ENCODE measurements around the gene PNP. TPM values are rescaled to one million over a fixed set of nuclear protein-coding genes. Genes with fewer than 3 reads are reported as not detected.
A peak's percentile ranks its signal among the peaks of the same experiment; 100 is the strongest.

Gene PNP
- total and polyA plus RNA-seq, 10 of the 15 experiments (the other 5 are each of a cell fraction or from before 2014, with no cell fraction given): 103 to 215 (median 138) TPM

GRCh38 chr14:20454516-20455354 is 14.5 kb upstream of the PNP start, which contains the start of the genes APEX1 and OSGEP (continued):
- TF ChIP-seq, protein P1, sequence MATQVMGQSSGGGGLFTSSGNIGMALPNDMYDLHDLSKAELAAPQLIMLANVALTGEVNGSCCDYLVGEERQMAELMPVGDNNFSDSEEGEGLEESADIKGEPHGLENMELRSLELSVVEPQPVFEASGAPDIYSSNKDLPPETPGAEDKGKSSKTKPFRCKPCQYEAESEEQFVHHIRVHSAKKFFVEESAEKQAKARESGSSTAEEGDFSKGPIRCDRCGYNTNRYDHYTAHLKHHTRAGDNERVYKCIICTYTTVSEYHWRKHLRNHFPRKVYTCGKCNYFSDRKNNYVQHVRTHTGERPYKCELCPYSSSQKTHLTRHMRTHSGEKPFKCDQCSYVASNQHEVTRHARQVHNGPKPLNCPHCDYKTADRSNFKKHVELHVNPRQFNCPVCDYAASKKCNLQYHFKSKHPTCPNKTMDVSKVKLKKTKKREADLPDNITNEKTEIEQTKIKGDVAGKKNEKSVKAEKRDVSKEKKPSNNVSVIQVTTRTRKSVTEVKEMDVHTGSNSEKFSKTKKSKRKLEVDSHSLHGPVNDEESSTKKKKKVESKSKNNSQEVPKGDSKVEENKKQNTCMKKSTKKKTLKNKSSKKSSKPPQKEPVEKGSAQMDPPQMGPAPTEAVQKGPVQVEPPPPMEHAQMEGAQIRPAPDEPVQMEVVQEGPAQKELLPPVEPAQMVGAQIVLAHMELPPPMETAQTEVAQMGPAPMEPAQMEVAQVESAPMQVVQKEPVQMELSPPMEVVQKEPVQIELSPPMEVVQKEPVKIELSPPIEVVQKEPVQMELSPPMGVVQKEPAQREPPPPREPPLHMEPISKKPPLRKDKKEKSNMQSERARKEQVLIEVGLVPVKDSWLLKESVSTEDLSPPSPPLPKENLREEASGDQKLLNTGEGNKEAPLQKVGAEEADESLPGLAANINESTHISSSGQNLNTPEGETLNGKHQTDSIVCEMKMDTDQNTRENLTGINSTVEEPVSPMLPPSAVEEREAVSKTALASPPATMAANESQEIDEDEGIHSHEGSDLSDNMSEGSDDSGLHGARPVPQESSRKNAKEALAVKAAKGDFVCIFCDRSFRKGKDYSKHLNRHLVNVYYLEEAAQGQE (IDR thresholded peaks at IDR 0.05; ENCODE audit: low read depth, low read length): no peak
- TF ChIP-seq MEF2A (IDR thresholded peaks at IDR 0.05; ENCODE audit: insufficient read depth, low read depth, low read length) (no peak), IRF5 (IDR thresholded peaks at IDR 0.05; ENCODE audit: borderline replicate concordance) (peak; percentile 98), BACH1 (IDR thresholded peaks at IDR 0.05; ENCODE audit: borderline replicate concordance) (peak; percentile 22), ZNF274 (IDR thresholded peaks at IDR 0.05; ENCODE audit: insufficient read depth, insufficient read length) (no peak), PAX8 (IDR thresholded peaks at IDR 0.05) (0 out of 2 replicates have a peak, but pooled peaks have one; percentile 36), RBBP5 (conservative IDR thresholded peaks at IDR 0.05) (no peak), SMARCA5 (IDR thresholded peaks at IDR 0.05) (no peak), FOS (IDR thresholded peaks at IDR 0.05; ENCODE audit: borderline replicate concordance, extremely low read depth, insufficient read length) (peak; percentile 94), RUNX3 (IDR thresholded peaks at IDR 0.05; ENCODE audit: low read length) (peak; percentile 54), KAT2A (conservative IDR thresholded peaks at IDR 0.05; ENCODE audit: control insufficient read depth, low read depth, low read length) (no peak), SREBF1 (IDR thresholded peaks at IDR 0.05; ENCODE audit: low read length) (no peak), NFIC (IDR thresholded peaks at IDR 0.05; ENCODE audit: low read depth, low read length) (peak; percentile 60; the same call in 1 of the 2 replicates), CBFB (IDR thresholded peaks at IDR 0.05; ENCODE audit: low read depth) (peak; percentile 80), DPF2 (IDR thresholded peaks at IDR 0.05) (no peak; the same call in none of the 2 replicates), RB1 (IDR thresholded peaks at IDR 0.05; ENCODE audit: borderline replicate concordance) (0 out of 2 replicates have a peak, but pooled peaks have one; percentile 41), RAD21 (IDR thresholded peaks at IDR 0.05; ENCODE audit: insufficient read depth, low read depth, low read length) (no peak), BCL11A (IDR thresholded peaks at IDR 0.05; ENCODE audit: low read depth, low read length) (0 out of 2 replicates have a peak, but pooled peaks have one; percentile 11), POLR2AphosphoS2 (IDR thresholded peaks at IDR 0.05; ENCODE audit: low read depth, low read length) (peak; percentile 78), CBX5 (IDR thresholded peaks at IDR 0.05; ENCODE audit: low read depth) (peak; percentile 19; the same call in 1 of the 2 replicates), POLR2AphosphoS5 (IDR thresholded peaks at IDR 0.05; ENCODE audit: low read length) (peak; percentile 98), NFYB (IDR thresholded peaks at IDR 0.05; ENCODE audit: insufficient read depth, low read depth, low read length) (peak; percentile 86), ASH2L (IDR thresholded peaks at IDR 0.05; ENCODE audit: borderline replicate concordance, low read depth) (peak; percentile 32; the same call in 1 of the 2 replicates), ATF3 (IDR thresholded peaks at IDR 0.05; ENCODE audit: borderline replicate concordance, extremely low read depth, low read depth, low read length) (peak; percentile 97)
- TF ChIP-seq, protein P2, sequence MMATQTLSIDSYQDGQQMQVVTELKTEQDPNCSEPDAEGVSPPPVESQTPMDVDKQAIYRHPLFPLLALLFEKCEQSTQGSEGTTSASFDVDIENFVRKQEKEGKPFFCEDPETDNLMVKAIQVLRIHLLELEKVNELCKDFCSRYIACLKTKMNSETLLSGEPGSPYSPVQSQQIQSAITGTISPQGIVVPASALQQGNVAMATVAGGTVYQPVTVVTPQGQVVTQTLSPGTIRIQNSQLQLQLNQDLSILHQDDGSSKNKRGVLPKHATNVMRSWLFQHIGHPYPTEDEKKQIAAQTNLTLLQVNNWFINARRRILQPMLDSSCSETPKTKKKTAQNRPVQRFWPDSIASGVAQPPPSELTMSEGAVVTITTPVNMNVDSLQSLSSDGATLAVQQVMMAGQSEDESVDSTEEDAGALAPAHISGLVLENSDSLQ (IDR thresholded peaks at IDR 0.05): peak; percentile 68
